GM12891 (cell line): ENCODE results near the gene KRT27.

Source experiments
- DNase-seq: peaks from one replicate; pipeline ENCODE4 v3.0.0; 2011; ENCODE audit warnings: low spot score; ENCODE audit not compliant: insufficient read length
- FAIRE-seq: peaks from 2 replicates; lab custom pipeline; 2011; peaks lifted over from hg19 to GRCh38; lab: Jason Lieb, UNC
- PAX5 ChIP-seq: IDR thresholded peaks from 2 replicates; pipeline ENCODE4 v1.6.1; 2011; ENCODE audit warnings: low read length, moderate library complexity, mild to moderate bottlenecking; ENCODE audit not compliant: insufficient read depth, severe bottlenecking
- POLR2A ChIP-seq: IDR thresholded peaks from 2 replicates; pipeline ENCODE4 v1.6.1; 2011; ENCODE audit warnings: low read depth, low read length, control low read depth
- POLR2AphosphoS5 ChIP-seq: IDR thresholded peaks from 2 replicates; pipeline ENCODE4 v1.6.1; 2011; ENCODE audit warnings: low read depth, low read length, control low read depth
- POU2F2 ChIP-seq: IDR thresholded peaks from 2 replicates; pipeline ENCODE4 v1.6.1; 2011; ENCODE audit warnings: low read depth, mild to moderate bottlenecking, control low read depth, low read length, moderate library complexity
- SPI1 ChIP-seq: IDR thresholded peaks from 2 replicates; pipeline ENCODE4 v1.6.1; 2011; ENCODE audit warnings: low read depth, low read length, control low read depth
- TAF1 ChIP-seq: IDR thresholded peaks from 2 replicates; pipeline ENCODE4 v1.6.1; 2011; ENCODE audit warnings: low read depth, low read length, control low read depth

Gene KRT27

DNA sequence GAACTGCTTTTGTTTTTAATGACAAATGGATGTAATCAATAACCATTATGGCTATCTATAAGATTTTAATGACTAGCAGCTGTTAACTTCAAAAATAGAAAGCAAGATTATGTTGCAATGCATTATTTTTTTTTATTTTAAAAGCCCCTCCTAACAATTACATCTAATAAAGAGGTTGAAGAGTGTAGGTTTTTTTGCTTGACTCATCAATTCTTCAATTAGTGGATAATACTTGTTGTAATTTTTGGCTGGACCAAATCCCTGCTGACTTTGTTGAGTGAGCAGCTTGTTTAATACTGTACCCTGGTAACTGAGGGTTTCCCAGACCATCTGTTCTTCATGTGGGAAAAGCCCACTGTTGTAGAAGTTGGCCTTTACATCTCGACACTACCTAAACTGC lies 51.4 kb downstream of the KRT27 start:
- TF ChIP-seq SPI1 (no peak), POLR2AphosphoS5 (no peak), PAX5 (no peak), POLR2A (no peak), POU2F2 (no peak), TAF1 (no peak)
- no peak for DNase-seq
- FAIRE-seq, result no peak

DNA sequence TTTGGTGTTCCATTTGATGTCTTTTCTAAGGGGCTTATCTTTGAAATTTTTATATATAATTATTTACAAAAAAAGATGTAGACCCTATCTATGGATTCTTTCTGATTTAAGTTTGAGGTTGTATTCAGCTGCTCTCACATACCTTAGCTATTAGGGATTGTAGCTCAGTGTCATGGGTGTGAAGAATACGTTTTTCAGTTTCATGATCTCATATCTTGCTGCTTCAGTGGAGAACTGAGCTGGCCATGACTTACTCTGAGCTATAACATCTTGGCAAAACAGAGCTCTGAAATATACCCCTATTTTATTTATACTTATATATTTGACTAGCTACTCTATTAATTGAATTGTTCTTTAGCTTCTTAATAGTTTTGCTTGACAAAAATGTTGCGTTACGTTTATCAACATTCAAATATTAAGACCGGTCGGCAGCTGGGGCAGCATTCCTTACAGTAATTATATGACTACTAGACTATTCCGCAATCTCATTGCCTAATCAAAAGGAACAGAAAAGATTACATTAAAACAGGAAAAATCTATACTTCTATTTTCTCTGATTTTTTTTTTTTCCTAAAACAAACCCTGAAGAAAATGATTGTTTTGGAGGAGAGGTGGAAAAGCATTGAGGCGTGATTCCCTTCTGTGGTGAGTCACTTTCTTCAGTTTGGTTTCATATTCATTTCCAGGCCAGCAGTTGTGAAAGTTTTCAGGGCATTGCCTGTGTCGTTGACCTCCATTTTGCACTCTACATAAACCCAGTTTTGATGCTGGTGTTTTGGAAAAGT lies 54.7 kb downstream of the KRT27 start:
- TF ChIP-seq PAX5 (peak; percentile 70), POLR2A (no peak)
- FAIRE-seq, result peak; percentile 52

DNA sequence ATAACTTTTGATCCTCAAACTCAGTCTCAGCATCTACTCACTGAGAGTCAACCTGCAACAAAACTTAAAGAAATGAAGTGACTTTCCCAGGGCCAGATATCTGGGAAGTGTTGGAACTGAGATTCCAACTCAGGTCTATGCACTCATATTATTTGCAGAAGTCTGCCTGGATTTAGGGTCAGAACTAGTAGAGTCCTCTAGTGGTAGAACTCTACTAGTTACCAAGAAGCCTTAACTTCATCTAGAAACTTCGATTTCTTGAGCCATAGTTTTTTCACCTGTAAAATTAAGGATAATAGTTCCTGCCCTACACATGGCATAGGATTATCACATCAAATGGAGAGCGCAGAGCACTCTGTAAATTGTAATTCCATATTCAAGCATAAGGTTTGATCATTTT lies 55.4 kb downstream of the KRT27 start:
- FAIRE-seq (no peak), DNase-seq (no peak)
- TF ChIP-seq POLR2AphosphoS5 (no peak), PAX5 (no peak), POU2F2 (no peak), TAF1 (no peak), SPI1 (no peak), POLR2A (no peak)

More for the DNA sequence above, 54.7 kb downstream of the KRT27 start:
- peak; percentile 29 for DNase-seq
